Glutamatergic neuron (in vitro differentiated cells): ENCODE results near the gene DLX3. TPM values are rescaled to one million over a fixed set of nuclear protein-coding genes. Genes with fewer than 3 reads are reported as not detected.

ENCODE experiments used
- DNase-seq: peaks from one replicate; pipeline ENCODE4 v3.0.0; 2022
- H3K27ac Mint-ChIP-seq: one replicate; pipeline ENCODE4 v1.8.0; 2020; ENCODE audit warnings: mild to moderate bottlenecking, mixed read lengths, inconsistent platforms; ENCODE audit not compliant: unreplicated experiment
- H3K27me3 Mint-ChIP-seq: one replicate; pipeline ENCODE4 v1.8.0; 2020; ENCODE audit warnings: mild to moderate bottlenecking, moderate library complexity, mixed read lengths, inconsistent platforms; ENCODE audit not compliant: unreplicated experiment
- H3K36me3 Mint-ChIP-seq: one replicate; pipeline ENCODE4 v1.8.0; 2020; ENCODE audit warnings: mild to moderate bottlenecking, mixed read lengths, inconsistent platforms; ENCODE audit not compliant: unreplicated experiment
- H3K4me1 Mint-ChIP-seq: one replicate; pipeline ENCODE4 v1.8.0; 2020; ENCODE audit warnings: mild to moderate bottlenecking, low read depth, mixed read lengths, inconsistent platforms; ENCODE audit not compliant: unreplicated experiment
- H3K4me3 Mint-ChIP-seq: one replicate; pipeline ENCODE4 v1.8.0; 2020; ENCODE audit warnings: mild to moderate bottlenecking, mixed read lengths, inconsistent platforms; ENCODE audit not compliant: unreplicated experiment
- H3K9me3 Mint-ChIP-seq: one replicate; pipeline ENCODE4 v1.8.0; 2020; ENCODE audit warnings: mild to moderate bottlenecking, moderate library complexity, mixed read lengths, inconsistent platforms; ENCODE audit not compliant: unreplicated experiment
- CTCF ChIP-seq: fragments of 200-600 bp; sonication (generic); IDR thresholded peaks from one replicate; pipeline ENCODE4 v1.5.0; 2021; ENCODE audit not compliant: partially characterized antibody, unreplicated experiment
- total RNA-seq: library from RNA; stranded (reverse); fragmentation: NEBNext Ultra II Directional; extraction: Animal tissue kit (Norgen Biotek cat#: 25700); gene quantifications from one replicate; pipeline ENCODE4 v1.2.1, GENCODE V29; 2021; ENCODE audit not compliant: unreplicated experiment

DLX3 gene
- total RNA-seq, 1 donor from 2014 or later, result 0.37 TPM

- H3K4me3 Mint-ChIP-seq, result no peak overlapping the region
- H3K4me1 Mint-ChIP-seq, result peaks cover 5% of the 10 kb centered on the region
- no peak overlapping the region for H3K27ac Mint-ChIP-seq
- peaks cover 13% of the 10 kb centered on the region for H3K27me3 Mint-ChIP-seq
- peaks cover 1% of the 10 kb centered on the region for H3K9me3 Mint-ChIP-seq
- no peak for TF ChIP-seq CTCF
- no peaks in the 10 kb centered on the region for H3K36me3 Mint-ChIP-seq
- DNase-seq, result no peak
These were observed 17.3 kb downstream of the DLX3 start for GRCh38 chr17:49977463-49978389.

GRCh38 chr17:49976828-49977202 lies 18.2 kb downstream of the DLX3 start:
- H3K27ac Mint-ChIP-seq, result no peak overlapping the region
- H3K4me3 Mint-ChIP-seq, result no peak overlapping the region
- peaks cover 15% of the 10 kb centered on the region for H3K27me3 Mint-ChIP-seq
- peaks cover 5% of the 10 kb centered on the region for H3K4me1 Mint-ChIP-seq
- DNase-seq, result no peak
- H3K9me3 Mint-ChIP-seq, result peaks cover 1% of the 10 kb centered on the region
- TF ChIP-seq CTCF, result no peak
- H3K36me3 Mint-ChIP-seq, result no peaks in the 10 kb centered on the region

GRCh38 chr17:49976163-49976827 lies 18.7 kb downstream of the DLX3 start:
- no peaks in the 10 kb centered on the region for H3K36me3 Mint-ChIP-seq
- no peak overlapping the region for H3K4me3 Mint-ChIP-seq
- peaks cover 1% of the 10 kb centered on the region for H3K9me3 Mint-ChIP-seq
- H3K27me3 Mint-ChIP-seq, result peaks cover 18% of the 10 kb centered on the region
- TF ChIP-seq CTCF, result no peak
- DNase-seq, result no peak
- H3K27ac Mint-ChIP-seq, result no peak overlapping the region
- peaks cover 8% of the 10 kb centered on the region for H3K4me1 Mint-ChIP-seq

GRCh38 chr17:49975531-49975930 lies 19.5 kb downstream of the DLX3 start:
- H3K27ac Mint-ChIP-seq, result no peak overlapping the region
- H3K36me3 Mint-ChIP-seq, result peaks cover 3% of the 10 kb centered on the region
- H3K27me3 Mint-ChIP-seq, result peaks cover 24% of the 10 kb centered on the region
- no peak overlapping the region for H3K4me3 Mint-ChIP-seq
- TF ChIP-seq CTCF, result no peak
- H3K9me3 Mint-ChIP-seq, result peaks cover 3% of the 10 kb centered on the region
- H3K4me1 Mint-ChIP-seq, result peaks cover 8% of the 10 kb centered on the region
- no peak for DNase-seq

GRCh38 chr17:49973271-49973615 lies 21.8 kb downstream of the DLX3 start:
- H3K27me3 Mint-ChIP-seq, result peaks cover 28% of the 10 kb centered on the region
- DNase-seq, result no peak
- H3K27ac Mint-ChIP-seq, result no peak overlapping the region
- H3K4me1 Mint-ChIP-seq, result peaks cover 8% of the 10 kb centered on the region
- TF ChIP-seq CTCF, result no peak
- H3K9me3 Mint-ChIP-seq, result peaks cover 3% of the 10 kb centered on the region
- no peak overlapping the region for H3K4me3 Mint-ChIP-seq
- H3K36me3 Mint-ChIP-seq, result peaks cover 4% of the 10 kb centered on the region
